Measurements from ENCODE around the gene TOB1.

The TOB1 gene

GRCh38 chr17:50892101-50892776 lies 26.1 kb upstream of the TOB1 start:
- no peaks in the 10 kb centered on the region for H3K9me2 ChIP-seq (replicated peaks; ENCODE audit: insufficient read depth, low read length)
- no peaks in the 10 kb centered on the region for H3K9me3 ChIP-seq (ENCODE audit: insufficient read depth, low read length)
- no peak for TF ChIP-seq CTCF (IDR thresholded peaks at IDR 0.05; ENCODE audit: insufficient read depth, low read length, poor library complexity, severe bottlenecking)
- no peak for TF ChIP-seq EZH2phosphoT487 (conservative IDR thresholded peaks at IDR 0.05; ENCODE audit: low read length)
- H3F3A ChIP-seq (ENCODE audit: insufficient read depth): no peaks in the 10 kb centered on the region
- no peaks in the 10 kb centered on the region for H3K79me2 ChIP-seq (ENCODE audit: insufficient read depth, low read length)
- H3K4me2 ChIP-seq (ENCODE audit: low read depth, low read length, poor library complexity, severe bottlenecking): no peak overlapping the region
- no peaks in the 10 kb centered on the region for H3K27me3 ChIP-seq (ENCODE audit: low read length)
- no peak overlapping the region for H2AFZ ChIP-seq (ENCODE audit: low read depth, low read length, severe bottlenecking)
- H3K9ac ChIP-seq (ENCODE audit: low read length): no peak overlapping the region
- no peaks in the 10 kb centered on the region for H3K36me3 ChIP-seq (ENCODE audit: low read length)
- H3K27ac ChIP-seq (ENCODE audit: low read depth, low read length): no peak overlapping the region
- H4K20me1 ChIP-seq (ENCODE audit: low read depth, low read length): no peaks in the 10 kb centered on the region
- H3K4me3 ChIP-seq (ENCODE audit: insufficient read depth, low read length, poor library complexity, severe bottlenecking): no peak overlapping the region

GRCh38 chr17:50891577-50891989 lies 25.4 kb upstream of the TOB1 start:
- Histone ChIP-seq H3F3A (ENCODE audit: insufficient read depth) (no peaks in the 10 kb centered on the region), H2AFZ (ENCODE audit: low read depth, low read length, severe bottlenecking) (no peak overlapping the region), H3K9me2 (replicated peaks; ENCODE audit: insufficient read depth, low read length) (no peaks in the 10 kb centered on the region), H3K9me3 (ENCODE audit: insufficient read depth, low read length) (no peaks in the 10 kb centered on the region), H3K79me2 (ENCODE audit: insufficient read depth, low read length) (no peaks in the 10 kb centered on the region), H3K4me2 (ENCODE audit: low read depth, low read length, poor library complexity, severe bottlenecking) (no peak overlapping the region), H3K27ac (ENCODE audit: low read depth, low read length) (no peak overlapping the region), H3K4me3 (ENCODE audit: insufficient read depth, low read length, poor library complexity, severe bottlenecking) (no peak overlapping the region), H3K27me3 (ENCODE audit: low read length) (no peaks in the 10 kb centered on the region), H3K36me3 (ENCODE audit: low read length) (no peaks in the 10 kb centered on the region), H3K9ac (ENCODE audit: low read length) (no peak overlapping the region), H4K20me1 (ENCODE audit: low read depth, low read length) (no peaks in the 10 kb centered on the region)
- TF ChIP-seq EZH2phosphoT487 (conservative IDR thresholded peaks at IDR 0.05; ENCODE audit: low read length) (no peak), CTCF (IDR thresholded peaks at IDR 0.05; ENCODE audit: insufficient read depth, low read length, poor library complexity, severe bottlenecking) (no peak)

DNA sequence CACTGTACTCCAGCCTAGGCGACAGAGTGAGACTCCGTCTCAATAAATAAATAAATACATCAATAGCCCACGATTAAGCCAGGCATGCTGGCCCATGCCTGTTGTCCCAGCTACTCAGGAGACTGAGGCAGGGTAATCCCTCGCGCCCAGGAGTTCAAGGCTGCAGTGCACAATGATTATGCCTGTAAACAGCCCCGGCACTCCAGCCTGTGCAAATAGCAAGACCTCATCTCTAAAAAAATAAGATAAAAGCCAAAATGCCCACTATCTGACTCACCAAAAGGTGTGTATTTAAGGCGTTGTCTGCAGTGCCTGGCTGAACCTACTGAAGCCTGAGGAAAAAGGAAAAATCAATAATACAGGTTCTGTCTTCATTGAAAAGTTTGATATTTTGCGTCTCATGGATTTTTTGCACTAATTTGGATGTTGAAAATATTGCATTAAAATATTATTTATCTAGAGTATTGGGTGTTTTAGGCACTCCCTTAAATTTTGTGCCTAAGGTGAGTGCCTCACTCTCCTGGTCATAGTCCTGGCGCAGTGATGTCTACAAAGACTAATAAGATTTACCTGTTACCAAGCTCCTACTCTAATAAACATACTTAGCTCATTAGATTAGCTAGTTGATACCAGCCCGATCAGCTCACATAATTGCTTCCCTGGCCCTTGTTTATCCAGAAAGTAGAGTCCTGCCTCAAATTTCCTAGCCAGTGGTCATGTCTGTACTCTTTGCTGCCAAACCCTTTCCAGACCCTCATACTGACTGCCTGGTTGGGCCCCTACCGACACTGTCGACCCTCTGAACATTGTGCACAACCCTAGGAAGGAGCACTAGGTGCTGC lies 24.7 kb upstream of the TOB1 start:
- H3K79me2 ChIP-seq (ENCODE audit: insufficient read depth, low read length): no peaks in the 10 kb centered on the region
- no peaks in the 10 kb centered on the region for H3K27me3 ChIP-seq (ENCODE audit: low read length)
- H3K4me2 ChIP-seq (ENCODE audit: low read depth, low read length, poor library complexity, severe bottlenecking): no peak overlapping the region
- H3K4me3 ChIP-seq (ENCODE audit: insufficient read depth, low read length, poor library complexity, severe bottlenecking): no peak overlapping the region
- no peaks in the 10 kb centered on the region for H4K20me1 ChIP-seq (ENCODE audit: low read depth, low read length)
- H3K27ac ChIP-seq (ENCODE audit: low read depth, low read length): no peak overlapping the region
- H3K9me2 ChIP-seq (replicated peaks; ENCODE audit: insufficient read depth, low read length): no peaks in the 10 kb centered on the region
- H3K9ac ChIP-seq (ENCODE audit: low read length): no peak overlapping the region
- no peaks in the 10 kb centered on the region for H3F3A ChIP-seq (ENCODE audit: insufficient read depth)
- TF ChIP-seq EZH2phosphoT487 (conservative IDR thresholded peaks at IDR 0.05; ENCODE audit: low read length) (no peak), CTCF (IDR thresholded peaks at IDR 0.05; ENCODE audit: insufficient read depth, low read length, poor library complexity, severe bottlenecking) (no peak)
- H3K9me3 ChIP-seq (ENCODE audit: insufficient read depth, low read length): no peaks in the 10 kb centered on the region
- no peak overlapping the region for H2AFZ ChIP-seq (ENCODE audit: low read depth, low read length, severe bottlenecking)
- no peaks in the 10 kb centered on the region for H3K36me3 ChIP-seq (ENCODE audit: low read length)

Measured in SU-DHL-6 (cell line).